Esophagus (tissue), 2 donors: Measurements from ENCODE around the gene ZFAND3. TPM values are rescaled to one million over a fixed set of nuclear protein-coding genes. Genes with fewer than 3 reads are reported as not detected.
"Not testable (repeated sequence)": the region's sequence is repeated elsewhere in the genome, so short reads cannot be mapped to it uniquely, and the experiment has no call there.

Source experiments
- H3K27ac ChIP-seq, 2 donors: one replicate each; pipeline ENCODE4 v1.5.1; 2013; ENCODE audit warnings: low read depth in 2 of 2, mild to moderate bottlenecking in 2 of 2, inconsistent platforms in 1 of 2, low read length in 1 of 2, moderate library complexity in 1 of 2
- H3K27me3 ChIP-seq, 2 donors: one replicate each; pipeline ENCODE4 v1.6.1; 2013; ENCODE audit warnings: low read length in 2 of 2, control low read depth in 1 of 2, mild to moderate bottlenecking in 1 of 2; ENCODE audit not compliant: insufficient read depth in 2 of 2, control insufficient read depth in 1 of 2
- H3K36me3 ChIP-seq, 2 donors: one replicate each; pipeline ENCODE4 v1.6.1; 2013; ENCODE audit warnings: low read length in 1 of 2; ENCODE audit not compliant: control insufficient read depth in 2 of 2, insufficient read depth in 2 of 2
- H3K4me1 ChIP-seq, 2 donors: one replicate each; pipeline ENCODE4 v1.6.1; 2013; ENCODE audit warnings: low read length in 1 of 2; ENCODE audit not compliant: control insufficient read depth in 2 of 2, insufficient read depth in 2 of 2
- H3K4me3 ChIP-seq, 2 donors: one replicate each; pipeline ENCODE4 v1.5.1; 2013; ENCODE audit warnings: low read length in 2 of 2, mild to moderate bottlenecking in 2 of 2, low read depth in 1 of 2, moderate library complexity in 1 of 2
- H3K9me3 ChIP-seq, 2 donors: one replicate each; pipeline ENCODE4 v1.6.1; 2013; ENCODE audit warnings: mild to moderate bottlenecking in 2 of 2, low read depth in 1 of 2, low read length in 1 of 2, moderate library complexity in 1 of 2; ENCODE audit not compliant: control insufficient read depth in 2 of 2, insufficient read depth in 1 of 2
- WGBS, 2 donors: extraction: QIAGEN DNeasy Blood & Tissue Kit; methylation state at CpG; one replicate each; pipeline ENCODE4 v1.1.7; 2013; 5-methylcytosine and 5-hydroxymethylcytosine counted together
- polyA plus RNA-seq, 2 donors: library from polyadenylated mRNA; stranded (reverse); fragments of 200-250 nt; gene quantifications; one replicate each; pipeline ENCODE4 v1.2.3, GENCODE V29; 2013
- donor health status: healthy with polysubstance abuse.
- donor health status: Bipolar disorder and iron deficiency.

Gene ZFAND3
- polyA plus RNA-seq, 2 donors: 20.6 to 21.9 TPM

GRCh38 chr6:37992749-37993148, 173.2 kb downstream of the ZFAND3 start:
- WGBS, 2 donors: 87 to 91% methylated on average over 2 of the region's 2 CpGs
- H3K4me3 ChIP-seq: no peak overlapping the region
- H3K9me3 ChIP-seq: no peaks in the 10 kb centered on the region
- H3K27me3 ChIP-seq: no peaks in the 10 kb centered on the region
- no peaks in the 10 kb centered on the region for H3K36me3 ChIP-seq
- H3K27ac ChIP-seq: no peak overlapping the region
- no peaks in the 10 kb centered on the region for H3K4me1 ChIP-seq

DNA sequence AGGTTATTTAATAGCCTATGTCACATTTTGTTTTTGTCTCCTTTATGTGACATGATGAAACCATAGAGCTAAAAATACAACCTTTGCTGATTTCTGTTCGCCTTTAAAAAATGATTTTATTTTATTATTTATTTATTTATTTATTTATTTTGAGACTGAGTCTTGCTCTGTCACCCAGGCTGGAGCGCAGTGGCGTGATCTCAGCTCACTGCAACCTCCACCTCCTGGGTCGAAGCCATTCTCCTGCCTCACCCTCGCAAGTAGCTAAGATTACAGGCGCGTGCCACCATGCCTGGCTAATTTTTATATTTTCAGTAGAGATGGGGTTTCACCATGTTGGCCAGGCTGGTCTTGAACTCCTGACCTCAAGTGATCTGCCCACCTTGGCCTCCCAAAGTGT, 173.7 kb downstream of the ZFAND3 start:
- H3K4me3 ChIP-seq, H3K4me1 ChIP-seq, H3K27me3 ChIP-seq, H3K9me3 ChIP-seq, H3K27ac ChIP-seq, H3K36me3 ChIP-seq: not testable (repeated sequence)
- 95 to 96% methylated on average over 7 of the region's 7 CpGs for WGBS, 2 donors

- Histone ChIP-seq H3K9me3 (no peaks in the 10 kb centered on the region), H3K27me3 (no peaks in the 10 kb centered on the region), H3K27ac (no peak overlapping the region), H3K4me1 (no peaks in the 10 kb centered on the region), H3K4me3 (no peak overlapping the region), H3K36me3 (no peaks in the 10 kb centered on the region)
- WGBS, 2 donors: 84 to 92% methylated on average over 5 of the region's 5 CpGs
These were observed 174.1 kb downstream of the ZFAND3 start for GRCh38 chr6:37993596-37993995.

DNA sequence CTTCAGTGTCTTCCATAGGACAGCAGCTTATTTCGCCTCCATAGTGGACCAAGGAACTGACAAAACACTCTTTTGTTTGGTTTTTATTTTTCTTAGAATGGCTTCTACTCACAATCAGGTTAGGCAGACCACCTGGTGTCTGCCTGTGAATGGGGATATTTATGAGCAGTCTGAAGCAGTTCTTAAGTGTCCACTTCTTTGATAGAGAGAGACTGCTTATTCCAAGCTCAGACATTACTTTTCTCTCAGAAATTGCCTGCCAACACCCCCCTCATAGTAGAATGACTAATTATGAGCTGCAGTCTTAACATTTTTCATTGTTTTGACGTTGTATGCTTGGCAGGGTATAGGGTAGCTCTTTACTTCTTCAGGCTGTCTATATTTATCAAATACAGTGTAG, 174.7 kb downstream of the ZFAND3 start:
- H3K4me3 ChIP-seq: no peak overlapping the region
- H3K36me3 ChIP-seq: no peaks in the 10 kb centered on the region
- H3K27me3 ChIP-seq: no peaks in the 10 kb centered on the region
- WGBS, 2 donors: 59 to 64% methylated on average over 2 of the region's 2 CpGs
- H3K27ac ChIP-seq: no peak overlapping the region
- H3K9me3 ChIP-seq: no peaks in the 10 kb centered on the region
- no peaks in the 10 kb centered on the region for H3K4me1 ChIP-seq

DNA sequence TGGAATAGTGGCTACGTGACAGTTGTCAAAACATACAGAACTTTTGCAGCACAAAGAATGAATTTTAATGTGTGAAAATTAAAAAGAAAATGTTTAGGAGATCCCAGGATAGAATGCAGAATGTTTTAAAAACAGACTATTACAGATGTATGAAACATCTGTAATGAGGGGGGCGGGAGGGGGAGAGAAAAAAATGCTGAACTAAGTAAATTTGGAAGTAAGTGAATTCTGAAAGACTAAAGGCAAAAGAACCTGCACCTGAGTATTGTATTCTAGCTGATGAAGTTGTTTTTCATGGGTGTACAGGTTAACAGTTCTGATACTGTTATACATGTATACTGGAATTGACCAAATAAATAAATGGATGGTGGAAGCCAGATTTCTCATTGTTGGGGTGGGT, 178.8 kb downstream of the ZFAND3 start:
- no peak overlapping the region for H3K27ac ChIP-seq
- H3K36me3 ChIP-seq: no peaks in the 10 kb centered on the region
- no peaks in the 10 kb centered on the region for H3K9me3 ChIP-seq
- 98% methylated on average over 2 of the region's 2 CpGs for WGBS, 2 donors
- H3K4me3 ChIP-seq: no peak overlapping the region
- H3K4me1 ChIP-seq: no peaks in the 10 kb centered on the region
- H3K27me3 ChIP-seq: no peaks in the 10 kb centered on the region

DNA sequence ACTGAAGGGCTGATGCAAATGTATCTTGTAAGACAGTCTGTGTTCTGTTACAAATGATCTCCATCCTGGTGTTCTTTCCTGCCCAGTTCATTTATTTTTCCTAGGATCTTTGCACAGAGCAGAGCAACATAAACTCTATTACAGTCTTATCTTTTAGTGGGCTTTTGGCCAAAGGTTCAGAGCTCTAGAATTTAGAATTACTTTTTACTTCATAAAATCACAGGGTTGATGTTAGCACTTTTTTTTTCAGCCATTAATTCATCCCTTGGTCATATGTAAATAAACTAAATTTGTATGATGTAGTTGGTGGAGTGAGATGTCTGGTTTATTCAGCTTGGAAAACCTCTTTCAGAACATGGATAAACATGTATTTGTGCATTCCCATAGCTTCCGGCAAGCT, 181.9 kb downstream of the ZFAND3 start:
- Histone ChIP-seq H3K4me1 (no peaks in the 10 kb centered on the region), H3K4me3 (no peak overlapping the region), H3K9me3 (no peaks in the 10 kb centered on the region), H3K27me3 (no peaks in the 10 kb centered on the region), H3K27ac (no peak overlapping the region), H3K36me3 (no peaks in the 10 kb centered on the region)
- 77 to 86% methylated on average over 1 of the region's 1 CpG for WGBS, 2 donors

DNA sequence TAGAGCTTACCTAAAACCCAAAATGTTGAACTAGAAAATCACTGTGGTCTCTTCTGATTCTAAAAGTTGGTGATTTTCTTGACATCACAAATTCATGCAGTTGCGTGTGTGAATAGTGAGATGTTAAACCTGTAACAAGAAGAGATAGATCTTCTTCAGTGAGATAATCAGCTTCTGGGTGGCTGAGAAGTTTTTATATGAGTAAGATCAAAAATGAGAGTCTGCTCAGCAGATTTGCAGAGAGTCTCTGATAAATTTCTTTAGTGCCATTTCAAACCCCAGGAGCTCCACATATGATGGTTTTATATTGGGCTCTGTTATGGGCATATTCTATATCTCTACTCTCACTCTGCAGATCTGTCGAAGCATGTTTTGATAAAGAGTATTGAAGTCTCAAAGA, 185.4 kb downstream of the ZFAND3 start:
- Histone ChIP-seq H3K4me3 (no peak overlapping the region), H3K27ac (no peak overlapping the region), H3K36me3 (no peaks in the 10 kb centered on the region), H3K9me3 (no peaks in the 10 kb centered on the region), H3K27me3 (no peaks in the 10 kb centered on the region), H3K4me1 (no peaks in the 10 kb centered on the region)
- WGBS, 2 donors: 96 to 97% methylated on average over 2 of the region's 2 CpGs

- H3K36me3 ChIP-seq: no peaks in the 10 kb centered on the region
- H3K9me3 ChIP-seq: no peaks in the 10 kb centered on the region
- no peaks in the 10 kb centered on the region for H3K27me3 ChIP-seq
- no peak overlapping the region for H3K27ac ChIP-seq
- H3K4me1 ChIP-seq: no peaks in the 10 kb centered on the region
- WGBS, 2 donors: 74 to 85% methylated on average over 5 of the region's 5 CpGs
- no peak overlapping the region for H3K4me3 ChIP-seq
These were observed 192.4 kb downstream of the ZFAND3 start for GRCh38 chr6:38011937-38012336.

DNA sequence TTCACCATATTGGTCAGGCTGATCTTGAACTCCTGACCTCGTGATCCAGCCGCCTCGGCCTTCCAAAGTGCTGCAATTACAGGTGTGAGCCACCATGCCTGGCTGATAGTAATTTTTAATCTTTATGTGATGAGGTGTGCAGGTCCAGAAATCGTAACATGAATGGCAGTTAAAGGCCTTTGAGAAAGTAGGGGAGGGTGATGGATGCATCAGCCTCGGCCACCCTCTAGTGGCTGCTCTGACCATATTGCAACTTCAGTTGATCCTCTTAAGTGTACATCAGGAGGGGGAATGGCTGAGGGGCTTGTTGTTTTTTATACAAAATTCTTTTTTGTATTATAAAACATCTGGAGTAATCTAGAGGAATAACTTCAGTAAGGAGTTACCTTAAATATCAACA, 193.0 kb downstream of the ZFAND3 start:
- Histone ChIP-seq H3K4me3 (no peak overlapping the region), H3K9me3 (no peaks in the 10 kb centered on the region), H3K27me3 (no peaks in the 10 kb centered on the region), H3K27ac (no peak overlapping the region), H3K36me3 (no peaks in the 10 kb centered on the region), H3K4me1 (no peaks in the 10 kb centered on the region)
- WGBS, 2 donors: 69 to 78% methylated on average over 5 of the region's 5 CpGs

DNA sequence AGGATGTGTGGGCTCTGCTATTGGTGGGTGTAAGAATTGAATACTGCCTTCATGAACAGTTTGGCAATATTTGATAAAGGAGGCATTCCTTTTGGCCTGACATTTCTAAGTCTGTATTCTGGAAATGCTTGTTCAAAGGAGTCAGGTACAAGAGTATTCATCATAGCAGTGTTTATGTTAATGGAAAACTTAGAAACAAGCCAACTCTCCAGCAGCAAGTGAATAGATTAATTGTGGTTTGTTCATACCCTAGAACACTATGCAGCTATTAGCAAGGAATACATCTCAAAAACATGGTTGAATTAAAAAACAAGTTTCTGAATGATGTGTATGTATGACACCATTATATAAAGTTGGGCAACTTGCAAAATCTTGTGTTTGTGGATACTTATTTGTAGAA, 195.8 kb downstream of the ZFAND3 start:
- Histone ChIP-seq H3K27me3 (no peaks in the 10 kb centered on the region), H3K4me1 (no peaks in the 10 kb centered on the region), H3K27ac (no peak overlapping the region), H3K4me3 (no peak overlapping the region), H3K36me3 (no peaks in the 10 kb centered on the region), H3K9me3 (no peaks in the 10 kb centered on the region)
